HG03280 (cell line): ENCODE results near the gene VDR.

Experiments used
- ATAC-seq: cut with Tn5 transposase; IDR thresholded peaks from one replicate; pipeline ENCODE4 v1.9.1; 2021; ENCODE audit warnings: mild to moderate bottlenecking, moderate library complexity; ENCODE audit not compliant: unreplicated experiment

Gene VDR

DNA sequence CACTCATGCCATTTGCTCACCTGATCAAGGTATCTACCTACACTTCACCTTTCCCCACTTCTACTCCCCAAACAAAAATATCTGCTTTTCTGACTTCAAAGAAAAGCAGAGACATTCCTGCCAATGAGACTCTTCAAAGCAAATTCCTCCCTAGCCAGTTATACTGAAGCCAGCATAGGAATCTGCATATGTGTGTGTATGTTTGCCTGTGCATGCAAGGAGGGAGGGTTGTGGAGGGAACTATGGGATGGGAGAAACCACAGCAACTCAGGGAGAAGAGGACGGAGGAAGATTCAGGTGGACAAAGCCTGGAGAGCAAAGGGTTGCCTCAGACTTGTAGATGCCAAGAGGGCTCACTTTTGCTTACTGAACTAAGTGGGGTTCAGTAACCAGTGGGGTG lies 26.4 kb upstream of the VDR start:
- ATAC-seq: no peak

DNA sequence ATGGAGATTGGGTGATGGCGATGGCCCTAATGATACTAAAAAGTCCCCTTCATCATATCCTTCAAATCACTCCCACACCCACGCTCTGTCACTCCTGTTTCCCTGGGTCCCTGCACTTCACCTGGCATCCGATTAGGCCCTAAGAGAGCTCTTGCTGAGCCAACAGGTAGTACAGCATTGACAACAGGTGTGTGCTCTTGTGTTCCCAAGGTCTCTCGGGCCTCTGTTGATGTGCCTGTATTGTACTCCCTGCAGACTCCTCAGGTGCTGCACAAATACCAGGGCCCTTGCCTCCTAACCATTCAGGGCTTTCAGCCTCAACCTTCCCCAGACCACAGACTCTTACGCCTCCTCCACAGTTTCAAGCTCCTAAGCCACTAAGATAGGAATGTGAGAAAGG lies 25.8 kb upstream of the VDR start:
- no peak for ATAC-seq

GRCh38 chr12:47927346-47927745 lies 22.6 kb upstream of the VDR start:
- no peak for ATAC-seq

DNA sequence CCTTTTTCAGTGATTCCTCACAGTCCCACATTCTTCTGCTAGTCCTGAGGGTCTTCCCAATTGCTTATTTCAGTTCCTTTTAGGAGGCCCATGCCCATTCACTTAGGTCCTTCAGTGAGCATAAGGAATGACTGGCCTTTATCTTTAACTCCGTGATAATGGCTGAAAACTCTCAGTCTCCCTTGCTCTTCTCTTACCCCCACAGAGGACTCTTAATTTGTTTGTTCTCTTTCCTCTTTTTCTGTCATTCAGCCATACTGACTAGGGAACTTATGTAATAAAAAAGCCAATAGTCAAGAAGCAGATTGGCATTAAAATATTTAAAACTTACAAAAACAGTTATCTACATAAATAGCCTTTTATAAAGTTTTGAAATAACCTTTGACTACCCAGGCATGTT lies 17.1 kb upstream of the VDR start:
- no peak for ATAC-seq

DNA sequence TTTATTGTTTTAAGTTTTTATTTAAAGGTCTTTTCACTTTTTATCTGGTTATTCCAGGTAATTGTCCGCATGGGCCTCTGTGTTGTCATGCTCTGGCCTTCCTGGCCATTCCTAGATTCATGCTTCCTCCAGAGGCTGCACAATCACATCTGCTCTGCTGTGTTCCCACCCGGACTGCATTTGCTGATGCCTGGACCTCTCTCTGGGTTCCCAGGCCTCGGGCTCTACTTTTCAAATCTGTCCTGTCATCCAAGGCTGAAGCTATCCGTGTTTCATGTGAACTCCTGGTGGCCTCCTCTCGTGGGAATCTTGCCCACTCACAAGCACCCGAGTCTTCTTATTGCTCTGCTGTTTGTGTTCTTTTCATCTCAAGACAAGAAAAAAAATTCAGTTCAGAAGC lies 16.1 kb upstream of the VDR start:
- no peak for ATAC-seq

DNA sequence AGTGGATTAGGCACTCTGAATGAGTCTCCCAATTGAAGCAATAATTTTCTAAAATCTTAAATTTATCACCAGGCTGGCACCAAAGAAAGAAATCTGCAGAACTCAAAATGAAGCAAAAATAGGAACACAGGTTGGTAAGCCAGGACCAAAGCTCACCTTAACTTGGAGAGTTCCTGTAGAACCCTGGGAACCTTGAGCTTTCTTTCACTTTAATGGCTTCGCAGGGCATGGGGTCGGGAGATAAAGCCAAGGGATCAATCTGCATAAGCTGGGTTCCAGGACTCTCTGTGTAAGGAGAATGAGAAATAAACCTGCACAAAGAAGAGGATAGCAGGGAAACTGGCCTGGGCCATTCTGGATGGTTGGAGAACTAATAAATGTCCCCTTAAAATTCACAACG lies 8.3 kb upstream of the VDR start:
- ATAC-seq: no peak

- ATAC-seq: no peak
Measured at GRCh38 chr12:47912556-47912955, 7.8 kb upstream of the VDR start.

DNA sequence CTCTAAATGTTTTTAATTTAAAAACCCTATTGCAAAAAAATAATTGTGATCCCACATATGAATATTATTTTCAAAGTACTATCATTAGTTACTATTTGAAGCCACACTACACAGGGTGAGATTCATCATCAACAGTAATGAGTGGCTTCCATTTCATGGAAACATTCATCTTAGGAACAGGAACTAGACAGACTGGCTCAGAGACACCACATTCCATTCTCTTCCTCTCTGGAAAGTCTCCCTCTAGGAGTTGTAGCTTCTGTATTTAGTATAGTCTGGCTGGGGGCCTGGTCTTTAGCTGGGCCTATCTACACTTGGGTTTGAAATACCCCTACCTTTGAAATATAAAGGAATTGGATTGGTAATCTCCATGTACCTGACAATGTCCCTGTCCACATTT lies 6.2 kb upstream of the VDR start:
- no peak for ATAC-seq

DNA sequence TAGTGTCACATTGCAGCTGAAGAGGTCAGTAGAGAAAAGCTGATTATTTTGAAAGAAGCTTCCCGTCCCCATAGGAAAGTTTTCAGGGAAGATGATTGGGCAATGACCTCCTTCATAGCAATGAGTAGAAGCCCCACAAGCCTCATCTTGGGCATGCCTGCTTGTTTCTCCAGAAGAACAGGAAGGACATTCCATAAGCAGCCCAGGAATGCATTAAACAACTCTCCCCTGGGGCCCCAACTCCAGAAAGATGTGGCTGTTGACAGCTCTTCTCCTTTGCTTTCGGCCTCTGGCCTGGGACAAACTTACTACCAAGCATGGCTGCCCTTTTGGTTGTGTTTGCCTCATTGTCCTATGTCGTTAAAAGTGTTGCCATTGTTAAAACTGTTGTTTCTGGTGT lies 5.7 kb upstream of the VDR start:
- ATAC-seq: no peak

DNA sequence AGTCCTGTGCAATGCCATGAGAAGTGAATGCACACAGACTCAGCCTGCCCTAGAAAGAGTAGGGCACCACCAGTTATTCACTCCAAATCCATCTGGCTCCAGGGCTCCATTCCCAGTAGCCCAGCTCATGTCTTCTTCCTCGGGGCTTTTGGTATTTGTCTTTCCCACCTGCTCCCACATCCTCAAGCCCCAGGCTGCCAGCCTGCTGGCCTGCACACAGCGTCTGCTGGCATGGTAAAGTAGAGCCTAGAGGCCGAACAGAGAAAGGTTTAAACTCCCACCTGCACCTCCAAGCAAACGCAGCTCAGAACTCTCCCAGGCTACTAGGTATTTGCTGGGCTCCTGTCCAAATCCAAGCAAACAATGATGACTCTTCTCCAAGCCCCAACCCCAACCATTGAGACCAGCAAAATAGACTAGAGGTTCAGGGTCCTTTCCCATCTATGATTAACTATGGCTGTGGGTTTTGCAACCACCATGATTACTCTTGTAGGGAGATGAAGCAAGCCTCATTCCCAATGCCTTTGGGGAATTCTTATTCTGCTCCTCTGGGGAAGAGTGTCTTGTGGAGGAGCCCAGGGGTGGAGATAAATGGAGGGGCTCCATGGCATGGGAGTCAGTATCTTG lies 5.2 kb upstream of the VDR start:
- no peak for ATAC-seq

GRCh38 chr12:47908738-47909137 lies 3.9 kb upstream of the VDR start:
- no peak for ATAC-seq

DNA sequence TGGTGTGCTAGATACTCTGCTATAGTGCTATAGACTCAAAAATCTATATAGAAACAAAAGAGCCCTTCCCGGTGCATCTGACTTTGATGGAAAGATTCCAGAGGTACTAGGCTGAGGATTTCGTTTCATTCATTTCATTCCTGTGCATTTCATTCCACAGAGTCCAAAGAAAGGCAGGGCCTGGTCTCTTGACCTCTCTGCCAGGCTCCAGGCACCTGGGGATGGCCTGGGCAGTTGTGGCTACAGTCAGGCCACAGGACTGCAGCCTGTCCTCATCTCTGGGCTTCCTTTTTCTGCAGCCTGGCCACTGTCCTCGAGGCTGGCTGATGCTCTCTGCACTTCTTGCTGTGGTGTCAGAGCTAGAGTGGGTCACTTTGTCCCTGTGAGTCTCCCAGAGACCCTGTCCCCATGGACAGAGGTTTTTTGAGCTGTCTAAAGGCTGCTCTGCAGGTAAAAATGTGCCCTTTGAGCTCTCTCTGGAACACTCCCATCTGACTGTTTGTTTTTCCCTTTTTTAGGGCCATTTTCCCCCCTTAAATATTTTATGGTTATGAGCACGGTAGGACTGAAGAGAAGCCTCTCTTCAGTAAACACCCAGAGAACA lies 3.2 kb upstream of the VDR start:
- no peak for ATAC-seq

DNA sequence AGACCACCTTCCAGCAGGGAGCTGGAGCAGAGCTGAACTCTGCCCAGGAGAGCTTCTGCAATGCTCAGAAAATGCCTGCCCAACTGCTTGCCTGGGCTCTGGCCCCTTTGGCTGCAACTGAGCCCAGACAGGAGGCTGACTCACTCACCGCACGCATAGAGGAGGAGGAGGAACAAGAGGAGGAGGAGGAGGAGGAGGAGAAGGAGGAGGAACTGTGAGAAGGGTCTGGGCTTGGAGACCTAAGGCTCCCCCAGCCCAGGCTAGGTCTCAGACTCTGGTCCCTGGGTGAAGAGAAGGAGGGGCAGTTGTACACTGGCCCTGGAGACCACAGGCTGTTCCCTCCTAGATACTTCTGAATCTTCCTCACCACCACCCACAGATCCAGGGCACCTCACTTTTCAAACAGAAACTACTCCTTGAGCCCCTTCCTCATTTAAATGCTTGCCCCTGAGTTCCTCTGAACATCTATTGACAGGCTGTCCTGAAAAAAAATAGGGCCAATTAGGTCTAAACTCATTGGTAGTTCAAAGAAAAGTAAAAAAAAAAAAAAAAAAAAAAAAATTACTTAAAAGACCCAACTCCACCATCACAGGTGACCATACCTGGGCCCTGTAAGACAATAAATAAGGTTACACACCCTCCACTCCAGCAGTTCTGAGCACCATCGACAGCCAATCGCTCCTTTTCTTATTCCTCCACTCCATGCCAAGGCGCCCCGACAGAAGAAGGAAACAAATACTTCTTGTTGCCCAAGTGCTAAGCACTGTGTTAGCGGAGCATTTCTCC lies 674 bp downstream of the VDR start:
- no peak for ATAC-seq

DNA sequence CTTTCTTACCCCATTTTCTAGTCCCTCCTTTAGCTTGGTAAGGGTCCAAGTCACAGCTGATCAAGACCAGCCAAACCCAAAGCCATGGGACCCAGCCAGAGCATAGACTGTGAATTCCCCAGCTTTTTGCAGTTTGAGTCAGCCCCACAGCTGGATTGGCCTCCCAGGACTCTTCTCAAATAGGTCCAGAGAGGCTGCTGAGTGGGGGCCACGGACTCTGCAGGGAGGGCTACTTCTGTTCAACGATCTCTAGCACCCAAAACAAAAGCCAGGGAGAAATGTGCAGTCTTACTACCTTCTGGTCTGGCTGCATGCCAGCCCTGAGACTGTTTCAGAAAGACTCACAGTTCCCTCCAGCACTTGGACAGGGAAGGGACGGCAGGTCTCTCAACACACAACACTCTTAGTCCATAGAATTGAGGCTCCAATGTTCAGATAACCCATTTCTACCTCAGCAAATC lies 1.6 kb downstream of the VDR start:
- ATAC-seq: no peak

DNA sequence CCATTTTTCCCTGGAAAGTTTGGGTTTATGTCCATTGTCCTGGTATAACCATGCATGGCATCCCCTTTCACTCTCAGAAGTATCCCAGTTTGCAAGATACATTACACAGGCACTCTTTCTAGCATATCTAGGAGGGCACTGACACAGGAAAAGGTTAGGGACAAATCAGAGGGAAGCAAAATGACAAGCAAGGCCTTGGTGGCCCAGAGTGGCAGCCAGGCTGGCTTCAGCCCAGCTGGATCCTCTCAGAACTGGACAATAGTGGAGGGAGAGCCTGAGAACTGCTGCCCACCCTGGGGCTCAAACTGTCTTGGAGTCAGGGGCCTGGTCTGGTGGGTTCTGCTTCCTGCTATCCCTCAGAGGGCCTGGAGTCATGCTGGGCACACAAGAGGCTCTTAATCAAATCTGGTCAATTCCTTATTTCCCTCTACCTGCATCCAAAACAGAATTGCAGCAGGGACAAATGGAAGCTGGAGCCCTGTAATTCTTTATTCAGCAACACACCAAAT lies 2.6 kb downstream of the VDR start:
- ATAC-seq: no peak

- no peak for ATAC-seq
Measured at GRCh38 chr12:47901718-47902093, 3.1 kb downstream of the VDR start.

- no peak for ATAC-seq
Measured at GRCh38 chr12:47901063-47901717, 3.6 kb downstream of the VDR start.

DNA sequence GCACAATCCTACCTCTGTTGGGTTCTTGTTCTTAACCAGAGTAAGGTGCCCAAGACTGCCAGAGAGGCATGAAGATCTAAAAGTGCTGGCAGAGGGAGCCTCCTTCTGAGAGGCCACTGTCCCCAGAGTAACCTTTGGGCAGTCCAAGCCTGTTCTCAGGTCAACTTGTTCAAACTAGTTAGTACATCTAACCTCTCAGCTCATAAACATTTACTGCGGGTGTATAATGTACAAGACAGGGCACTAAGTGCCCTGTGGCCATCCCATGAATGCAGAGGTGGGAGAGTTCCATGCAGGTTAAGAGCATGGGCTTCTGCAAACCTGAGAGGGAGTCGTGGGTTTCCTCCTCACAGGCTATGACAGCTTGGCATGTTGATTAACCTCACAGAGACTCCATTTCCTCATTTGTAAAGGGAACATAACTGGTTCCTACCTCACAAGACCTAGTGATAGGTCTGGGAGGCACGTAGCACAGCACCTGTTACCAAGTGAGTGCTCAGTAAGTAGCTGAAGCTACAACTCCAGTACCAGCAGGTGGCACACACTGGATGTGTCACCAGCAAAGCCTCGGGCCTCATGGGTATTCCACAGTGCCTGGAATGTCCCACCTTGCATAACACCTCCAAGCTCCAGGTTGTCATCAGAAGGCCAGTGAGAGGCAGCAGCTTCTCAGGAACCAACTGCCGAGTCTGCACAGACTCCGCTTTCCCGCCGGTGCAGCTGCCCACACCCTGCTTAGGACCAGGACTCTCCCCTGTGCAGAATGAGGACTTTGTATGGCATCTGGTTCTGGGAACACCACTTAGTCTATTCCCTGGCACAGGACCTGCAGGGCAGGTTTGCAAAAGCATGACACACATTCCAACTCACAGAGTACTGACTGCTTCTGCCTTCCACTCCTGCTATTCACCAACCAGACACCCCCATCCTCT lies 4.4 kb downstream of the VDR start:
- no peak for ATAC-seq

DNA sequence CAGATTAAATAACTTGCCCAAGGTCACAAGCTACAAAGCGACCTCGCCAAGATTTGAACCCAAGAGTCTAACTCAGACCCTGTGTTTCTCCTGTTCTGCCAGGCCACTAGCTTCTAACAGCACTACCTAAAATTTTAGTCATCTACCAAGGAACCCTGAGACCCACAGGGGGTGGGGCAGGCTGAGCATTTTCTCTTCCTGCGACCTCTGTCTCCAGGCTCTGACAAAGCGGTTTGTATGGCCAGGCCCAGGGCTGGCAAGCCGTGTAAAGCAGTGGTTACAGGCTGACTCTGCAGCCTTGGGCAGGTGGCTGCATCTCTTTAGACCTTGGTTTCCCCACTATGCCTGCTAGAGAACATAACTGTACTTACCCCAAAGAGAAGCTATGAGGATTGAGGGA lies 5.3 kb downstream of the VDR start:
- ATAC-seq: no peak

- no peak for ATAC-seq
Measured at GRCh38 chr12:47896633-47897032, 8.2 kb downstream of the VDR start.

- no peak for ATAC-seq
Measured at GRCh38 chr12:47896022-47896421, 8.8 kb downstream of the VDR start.
